ENCODE measurements around the gene CDH4.
A peak's percentile ranks its signal among the peaks of the same experiment; 100 is the strongest.

Gene CDH4

GRCh38 chr20:61605862-61606557 is 353.9 kb downstream of the CDH4 start:
- Histone ChIP-seq H3K9ac (ENCODE audit: low read length) (no peak overlapping the region), H3K27me3 (ENCODE audit: insufficient read depth, low read length, poor library complexity) (no peaks in the 10 kb centered on the region), H3K18ac (ENCODE audit: low read length) (no peak overlapping the region), H3K4me1 (ENCODE audit: control insufficient read depth, low read depth, low read length) (no peaks in the 10 kb centered on the region), H4K8ac (ENCODE audit: low read depth, low read length) (no peak overlapping the region), H3K23ac (ENCODE audit: low read length) (no peak overlapping the region), H2AK5ac (ENCODE audit: low read length) (no peak overlapping the region), H3K4ac (ENCODE audit: low read depth, low read length) (no peak overlapping the region), H2BK120ac (ENCODE audit: low read depth, low read length) (no peak overlapping the region), H3K27ac (ENCODE audit: low read depth, low read length) (no peak overlapping the region), H3K4me3 (ENCODE audit: low read length) (no peak overlapping the region), H2BK5ac (ENCODE audit: low read length) (no peak overlapping the region), H3K79me1 (ENCODE audit: low read length) (no peaks in the 10 kb centered on the region), H3K4me2 (ENCODE audit: low read length) (no peak overlapping the region), H3K79me2 (ENCODE audit: control insufficient read depth, insufficient read depth, low read length) (no peaks in the 10 kb centered on the region), H3K56ac (ENCODE audit: low read length) (no peak overlapping the region), H2BK15ac (replicated peaks; ENCODE audit: low read depth) (no peak overlapping the region), H3K36me3 (ENCODE audit: control insufficient read depth, insufficient read depth, low read length) (no peaks in the 10 kb centered on the region), H4K5ac (ENCODE audit: low read length) (no peak overlapping the region)
- no peak for DNase-seq
- WGBS (ENCODE audit: extremely low coverage, insufficient coverage, low lambda C conversion rate), result no CpG with 5 or more reads among the region's 12 CpGs

- peak; percentile 60 for DNase-seq
Observed at GRCh38 chr20:61608275-61609085, 356.4 kb downstream of the CDH4 start.

GRCh38 chr20:61609461-61609860 is 357.4 kb downstream of the CDH4 start:
- Histone ChIP-seq H3K4me2 (ENCODE audit: low read length) (no peak overlapping the region), H4K8ac (ENCODE audit: low read depth, low read length) (no peak overlapping the region), H2BK5ac (ENCODE audit: low read length) (no peak overlapping the region), H3K79me1 (ENCODE audit: low read length) (no peaks in the 10 kb centered on the region), H3K4ac (ENCODE audit: low read depth, low read length) (no peak overlapping the region), H3K18ac (ENCODE audit: low read length) (no peak overlapping the region), H3K79me2 (ENCODE audit: control insufficient read depth, insufficient read depth, low read length) (no peaks in the 10 kb centered on the region), H3K4me3 (ENCODE audit: low read length) (no peak overlapping the region), H2AK5ac (ENCODE audit: low read length) (no peak overlapping the region), H2BK15ac (replicated peaks; ENCODE audit: low read depth) (no peak overlapping the region), H3K4me1 (ENCODE audit: control insufficient read depth, low read depth, low read length) (no peaks in the 10 kb centered on the region), H3K56ac (ENCODE audit: low read length) (no peak overlapping the region), H3K27ac (ENCODE audit: low read depth, low read length) (no peak overlapping the region), H2BK120ac (ENCODE audit: low read depth, low read length) (no peak overlapping the region), H3K36me3 (ENCODE audit: control insufficient read depth, insufficient read depth, low read length) (no peaks in the 10 kb centered on the region), H4K5ac (ENCODE audit: low read length) (no peak overlapping the region), H3K9ac (ENCODE audit: low read length) (no peak overlapping the region), H3K23ac (ENCODE audit: low read length) (no peak overlapping the region), H3K27me3 (ENCODE audit: insufficient read depth, low read length, poor library complexity) (no peaks in the 10 kb centered on the region)
- WGBS (ENCODE audit: extremely low coverage, insufficient coverage, low lambda C conversion rate), result no CpG with 5 or more reads among the region's 9 CpGs
- no peak for DNase-seq

More at GRCh38 chr20:61608275-61609085, 356.4 kb downstream of the CDH4 start:
- Histone ChIP-seq H4K8ac (ENCODE audit: low read depth, low read length) (no peak overlapping the region), H3K18ac (ENCODE audit: low read length) (no peak overlapping the region), H3K4me2 (ENCODE audit: low read length) (no peak overlapping the region), H3K4me3 (ENCODE audit: low read length) (no peak overlapping the region), H3K79me2 (ENCODE audit: control insufficient read depth, insufficient read depth, low read length) (no peaks in the 10 kb centered on the region), H4K5ac (ENCODE audit: low read length) (no peak overlapping the region), H2AK5ac (ENCODE audit: low read length) (no peak overlapping the region), H3K23ac (ENCODE audit: low read length) (no peak overlapping the region), H2BK120ac (ENCODE audit: low read depth, low read length) (no peak overlapping the region), H3K36me3 (ENCODE audit: control insufficient read depth, insufficient read depth, low read length) (no peaks in the 10 kb centered on the region), H2BK5ac (ENCODE audit: low read length) (no peak overlapping the region), H3K4ac (ENCODE audit: low read depth, low read length) (no peak overlapping the region), H3K79me1 (ENCODE audit: low read length) (no peaks in the 10 kb centered on the region), H3K56ac (ENCODE audit: low read length) (no peak overlapping the region), H3K27me3 (ENCODE audit: insufficient read depth, low read length, poor library complexity) (no peaks in the 10 kb centered on the region), H3K27ac (ENCODE audit: low read depth, low read length) (no peak overlapping the region), H3K9ac (ENCODE audit: low read length) (no peak overlapping the region), H2BK15ac (replicated peaks; ENCODE audit: low read depth) (no peak overlapping the region), H3K4me1 (ENCODE audit: control insufficient read depth, low read depth, low read length) (no peaks in the 10 kb centered on the region)
- no CpG with 5 or more reads among the region's 21 CpGs for whole genome bisulfite sequencing (ENCODE audit: extremely low coverage, insufficient coverage, low lambda C conversion rate)

GRCh38 chr20:61611401-61612180 is 359.5 kb downstream of the CDH4 start:
- H3K79me2 ChIP-seq (ENCODE audit: control insufficient read depth, insufficient read depth, low read length), result no peaks in the 10 kb centered on the region
- H3K27me3 ChIP-seq (ENCODE audit: insufficient read depth, low read length, poor library complexity), result no peaks in the 10 kb centered on the region
- no peak overlapping the region for H3K18ac ChIP-seq (ENCODE audit: low read length)
- H3K4me1 ChIP-seq (ENCODE audit: control insufficient read depth, low read depth, low read length), result no peaks in the 10 kb centered on the region
- H3K36me3 ChIP-seq (ENCODE audit: control insufficient read depth, insufficient read depth, low read length), result no peaks in the 10 kb centered on the region
- no peak overlapping the region for H3K23ac ChIP-seq (ENCODE audit: low read length)
- no peak overlapping the region for H4K8ac ChIP-seq (ENCODE audit: low read depth, low read length)
- H3K4me3 ChIP-seq (ENCODE audit: low read length), result no peak overlapping the region
- H2AK5ac ChIP-seq (ENCODE audit: low read length), result no peak overlapping the region
- H4K5ac ChIP-seq (ENCODE audit: low read length), result no peak overlapping the region
- DNase-seq, result no peak
- no peak overlapping the region for H2BK5ac ChIP-seq (ENCODE audit: low read length)
- no peak overlapping the region for H3K4me2 ChIP-seq (ENCODE audit: low read length)
- H2BK120ac ChIP-seq (ENCODE audit: low read depth, low read length), result no peak overlapping the region
- H3K4ac ChIP-seq (ENCODE audit: low read depth, low read length), result no peak overlapping the region
- H3K9ac ChIP-seq (ENCODE audit: low read length), result no peak overlapping the region
- H2BK15ac ChIP-seq (replicated peaks; ENCODE audit: low read depth), result no peak overlapping the region
- H3K79me1 ChIP-seq (ENCODE audit: low read length), result no peaks in the 10 kb centered on the region
- no peak overlapping the region for H3K27ac ChIP-seq (ENCODE audit: low read depth, low read length)
- no peak overlapping the region for H3K56ac ChIP-seq (ENCODE audit: low read length)
- no CpG with 5 or more reads among the region's 13 CpGs for WGBS (ENCODE audit: extremely low coverage, insufficient coverage, low lambda C conversion rate)

GRCh38 chr20:61613917-61614705 is 362.1 kb downstream of the CDH4 start:
- Histone ChIP-seq H3K56ac (ENCODE audit: low read length) (no peak overlapping the region), H3K79me2 (ENCODE audit: control insufficient read depth, insufficient read depth, low read length) (no peaks in the 10 kb centered on the region), H2BK15ac (replicated peaks; ENCODE audit: low read depth) (no peak overlapping the region), H3K27me3 (ENCODE audit: insufficient read depth, low read length, poor library complexity) (no peaks in the 10 kb centered on the region), H3K27ac (ENCODE audit: low read depth, low read length) (no peak overlapping the region), H2BK120ac (ENCODE audit: low read depth, low read length) (no peak overlapping the region), H2AK5ac (ENCODE audit: low read length) (no peak overlapping the region), H3K4me3 (ENCODE audit: low read length) (no peak overlapping the region), H3K4ac (ENCODE audit: low read depth, low read length) (no peak overlapping the region), H3K23ac (ENCODE audit: low read length) (no peak overlapping the region), H3K4me1 (ENCODE audit: control insufficient read depth, low read depth, low read length) (no peaks in the 10 kb centered on the region), H4K5ac (ENCODE audit: low read length) (no peak overlapping the region), H3K4me2 (ENCODE audit: low read length) (no peak overlapping the region), H3K79me1 (ENCODE audit: low read length) (no peaks in the 10 kb centered on the region), H2BK5ac (ENCODE audit: low read length) (no peak overlapping the region), H3K36me3 (ENCODE audit: control insufficient read depth, insufficient read depth, low read length) (no peaks in the 10 kb centered on the region), H3K9ac (ENCODE audit: low read length) (no peak overlapping the region), H3K18ac (ENCODE audit: low read length) (no peak overlapping the region), H4K8ac (ENCODE audit: low read depth, low read length) (no peak overlapping the region)
- DNase-seq, result no peak
- no CpG with 5 or more reads among the region's 13 CpGs for WGBS (ENCODE audit: extremely low coverage, insufficient coverage, low lambda C conversion rate)

All from mesendoderm (in vitro differentiated cells).